Retinal pigment epithelial cell (primary cell): ENCODE data around the gene ARID1B.

Experiments used
- DNase-seq: peaks from one replicate; pipeline ENCODE4 v3.0.0-alpha.2; 2010; ENCODE audit warnings: low read depth
- H3K4me3 ChIP-seq: 2 replicates; pipeline ENCODE4 v1.5.1; 2011; ENCODE audit warnings: mild to moderate bottlenecking, low read length, control low read depth, moderate library complexity
- TF ChIP-seq, protein P1 (sequence below): conservative IDR thresholded peaks from 2 replicates; pipeline ENCODE4 v1.5.1; 2011; ENCODE audit warnings: low read depth, low read length, control low read depth, inconsistent platforms

ARID1B gene

DNA sequence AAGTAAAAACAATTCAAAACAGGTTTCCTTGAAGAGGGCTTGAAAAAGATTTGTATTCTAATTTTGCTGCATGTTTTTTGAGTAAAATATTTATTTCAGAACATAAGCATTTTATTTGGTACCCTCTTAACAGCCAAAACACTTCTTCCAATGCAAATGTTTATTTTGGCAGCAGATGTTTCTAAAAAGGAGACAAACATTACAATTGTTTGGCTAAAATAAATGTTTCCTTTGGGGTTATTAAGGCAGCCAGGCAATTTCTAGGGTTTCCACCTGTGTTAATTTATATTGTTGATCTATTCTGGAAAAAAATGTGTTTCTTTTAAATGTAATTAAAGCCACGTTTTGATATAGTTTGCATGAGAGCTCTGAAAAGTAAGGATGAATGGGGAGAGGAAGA, 56.6 kb downstream of the ARID1B start:
- TF ChIP-seq, protein P1, sequence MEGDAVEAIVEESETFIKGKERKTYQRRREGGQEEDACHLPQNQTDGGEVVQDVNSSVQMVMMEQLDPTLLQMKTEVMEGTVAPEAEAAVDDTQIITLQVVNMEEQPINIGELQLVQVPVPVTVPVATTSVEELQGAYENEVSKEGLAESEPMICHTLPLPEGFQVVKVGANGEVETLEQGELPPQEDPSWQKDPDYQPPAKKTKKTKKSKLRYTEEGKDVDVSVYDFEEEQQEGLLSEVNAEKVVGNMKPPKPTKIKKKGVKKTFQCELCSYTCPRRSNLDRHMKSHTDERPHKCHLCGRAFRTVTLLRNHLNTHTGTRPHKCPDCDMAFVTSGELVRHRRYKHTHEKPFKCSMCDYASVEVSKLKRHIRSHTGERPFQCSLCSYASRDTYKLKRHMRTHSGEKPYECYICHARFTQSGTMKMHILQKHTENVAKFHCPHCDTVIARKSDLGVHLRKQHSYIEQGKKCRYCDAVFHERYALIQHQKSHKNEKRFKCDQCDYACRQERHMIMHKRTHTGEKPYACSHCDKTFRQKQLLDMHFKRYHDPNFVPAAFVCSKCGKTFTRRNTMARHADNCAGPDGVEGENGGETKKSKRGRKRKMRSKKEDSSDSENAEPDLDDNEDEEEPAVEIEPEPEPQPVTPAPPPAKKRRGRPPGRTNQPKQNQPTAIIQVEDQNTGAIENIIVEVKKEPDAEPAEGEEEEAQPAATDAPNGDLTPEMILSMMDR = no peak
- no peak for DNase-seq
- no peak overlapping the region for H3K4me3 ChIP-seq

DNA sequence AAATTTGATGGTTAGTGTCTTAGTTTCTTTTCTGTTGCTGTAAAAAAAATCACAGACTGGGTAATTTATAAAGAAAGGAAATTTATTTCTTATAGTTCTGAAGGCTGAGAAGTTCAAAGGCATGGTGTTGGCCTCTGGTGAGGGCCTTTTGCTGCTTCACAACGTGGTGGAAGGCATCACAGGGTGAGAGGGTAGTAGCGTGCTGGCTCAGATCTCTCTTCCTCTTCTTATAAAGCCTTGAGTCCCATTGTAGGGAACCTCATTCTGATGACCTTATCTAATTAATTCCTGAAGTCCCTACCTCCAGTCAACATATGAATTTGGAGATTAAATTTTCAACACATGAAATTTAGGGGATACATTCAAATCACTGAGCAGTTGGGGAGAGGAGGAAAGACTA, 62.0 kb downstream of the ARID1B start:
- TF ChIP-seq, protein P1 = no peak
- H3K4me3 ChIP-seq = no peak overlapping the region
- no peak for DNase-seq

DNA sequence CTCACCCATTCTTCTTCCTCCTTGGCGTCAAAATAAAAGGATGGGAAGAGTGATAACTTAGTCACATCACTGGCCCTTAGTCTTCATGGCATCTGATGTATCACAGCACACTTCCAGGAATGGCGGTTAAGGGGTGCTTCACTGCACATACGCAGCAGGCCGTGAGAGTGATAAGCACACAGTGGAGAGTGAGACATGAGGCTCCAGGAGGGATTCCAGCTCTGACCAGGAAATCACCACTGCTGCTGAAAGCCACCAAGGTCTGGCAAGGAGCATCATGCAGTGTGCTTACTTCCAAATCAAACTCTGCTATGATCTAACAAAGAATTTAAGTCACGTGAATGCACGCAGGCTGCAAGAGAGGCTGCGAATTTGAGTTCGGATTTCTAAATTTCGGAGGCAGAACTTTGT, 62.4 kb downstream of the ARID1B start:
- TF ChIP-seq, protein P1 = no peak
- no peak for DNase-seq
- H3K4me3 ChIP-seq = no peak overlapping the region

DNA sequence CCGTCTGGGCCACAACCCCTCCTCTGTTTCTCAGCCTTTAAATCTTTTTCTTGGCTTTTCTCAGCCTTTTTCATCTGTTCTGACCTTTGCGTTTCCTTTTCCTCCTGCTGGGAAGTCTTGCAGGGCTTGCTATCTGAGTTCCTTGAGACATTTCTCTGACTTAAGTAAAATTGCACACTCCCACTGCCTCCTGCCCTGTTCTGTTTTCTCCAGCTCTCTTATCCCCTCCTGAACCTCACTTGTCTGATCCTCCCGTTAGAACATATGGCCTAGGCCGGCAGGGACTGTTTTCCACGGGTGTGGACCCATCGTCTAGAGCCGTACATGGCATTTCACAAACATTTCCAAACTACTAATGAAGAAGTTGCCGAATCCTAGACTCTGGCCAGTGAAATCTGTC, 63.0 kb downstream of the ARID1B start:
- DNase-seq = no peak
- TF ChIP-seq, protein P1 = no peak
- no peak overlapping the region for H3K4me3 ChIP-seq

DNA sequence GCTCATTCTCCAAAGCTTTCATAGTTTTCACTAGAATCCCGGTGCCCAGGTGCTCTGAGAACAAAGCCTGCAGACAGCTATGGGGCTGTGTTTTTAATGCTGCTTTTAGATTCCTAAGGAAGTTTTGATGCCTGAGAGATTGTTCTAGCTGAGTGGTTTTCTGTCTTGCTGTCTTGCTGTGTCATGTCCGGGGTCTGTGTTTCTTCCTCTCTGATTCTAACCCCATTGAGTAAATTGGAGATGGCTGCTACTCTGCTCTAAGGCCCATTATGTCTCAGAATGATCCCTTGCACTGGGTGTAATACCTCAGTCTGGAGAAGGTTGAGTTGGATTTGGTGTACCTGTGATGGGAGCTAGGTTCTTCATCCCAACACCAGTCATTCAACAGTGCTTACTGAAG, 63.4 kb downstream of the ARID1B start:
- no peak overlapping the region for H3K4me3 ChIP-seq
- no peak for DNase-seq
- TF ChIP-seq, protein P1 = no peak

DNA sequence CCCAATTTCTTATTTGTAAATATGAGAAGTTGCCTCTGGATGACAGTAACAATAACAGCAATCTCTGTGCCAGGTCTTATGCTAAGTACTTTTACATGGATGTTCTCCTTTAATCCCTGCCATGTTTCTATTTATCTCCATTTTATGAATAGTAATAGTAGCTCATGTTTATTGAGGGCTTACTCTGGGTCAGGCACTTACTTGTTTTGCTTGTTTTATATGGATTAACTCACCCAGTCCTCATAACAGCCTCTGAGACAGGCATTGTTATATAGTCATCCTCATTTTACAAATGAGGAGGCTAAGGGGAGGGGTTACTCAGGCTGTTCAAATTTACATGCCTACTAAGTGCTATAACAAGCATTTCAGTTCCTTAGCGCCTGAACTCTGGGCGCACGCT, 64.3 kb downstream of the ARID1B start:
- H3K4me3 ChIP-seq = no peak overlapping the region
- DNase-seq = no peak
- TF ChIP-seq, protein P1 = no peak

DNA sequence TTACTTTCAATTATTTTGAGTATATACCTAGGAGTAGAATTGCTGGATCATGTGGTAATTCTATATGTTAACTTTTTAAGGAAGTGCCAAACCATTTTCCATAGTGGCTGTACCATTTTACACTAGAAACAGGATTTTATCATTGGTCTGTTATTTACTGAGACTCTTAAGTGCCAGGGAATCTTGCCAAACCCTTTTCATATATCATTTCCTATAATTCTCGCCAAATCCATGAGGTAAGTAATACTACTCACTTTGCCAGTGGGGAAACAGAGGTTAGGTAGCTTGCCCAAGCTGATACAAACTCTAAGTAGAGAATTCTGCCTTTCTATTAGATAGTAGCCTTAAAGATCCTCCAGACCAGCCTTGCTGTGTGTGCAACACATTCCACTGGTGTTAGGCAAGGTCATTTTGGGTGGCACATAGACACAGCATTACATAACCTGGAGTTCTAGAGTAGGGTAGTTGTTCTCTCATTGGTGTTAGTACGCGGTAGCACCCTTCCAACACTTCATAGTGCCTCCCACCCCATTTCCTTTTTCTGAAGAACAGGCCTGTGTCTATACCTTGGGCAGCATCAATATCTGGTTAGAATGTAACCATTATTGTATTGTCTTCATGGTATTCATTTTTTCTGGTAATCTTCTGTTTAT, 65.5 kb downstream of the ARID1B start:
- TF ChIP-seq, protein P1 = no peak
- no peak for DNase-seq
- no peak overlapping the region for H3K4me3 ChIP-seq
